Measurements from ENCODE around the gene TMEM45B.
"Not testable (repeated sequence)": the region's sequence is repeated elsewhere in the genome, so short reads cannot be mapped to it uniquely, and the experiment has no call there.

The TMEM45B gene

GRCh38 chr11:129815596-129816461, at the start of gene TMEM45B:
TMEM45B (plus strand) TSS chr11:129815848; CDS start chr11:129852483, 36,635 bp downstream.
- DNase-seq (ENCODE audit: low read depth in 3 of 3, low spot score in 1 of 3) = no peak

GRCh38 chr11:129766898-129767604, 48.6 kb upstream of the TMEM45B start:
- DNase-seq (ENCODE audit: low read depth in 3 of 3, low spot score in 1 of 3) = no peak

GRCh38 chr11:129767827-129768226, 47.8 kb upstream of the TMEM45B start:
- DNase-seq (ENCODE audit: low read depth in 3 of 3, low spot score in 1 of 3) = no peak

- DNase-seq (ENCODE audit: low read depth in 3 of 3, low spot score in 1 of 3) = no peak
Observed at GRCh38 chr11:129768356-129768755, 47.3 kb upstream of the TMEM45B start.

GRCh38 chr11:129769059-129769458, 46.6 kb upstream of the TMEM45B start:
- no peak for DNase-seq (ENCODE audit: low read depth in 3 of 3, low spot score in 1 of 3)

- no peak for DNase-seq (ENCODE audit: low read depth in 3 of 3, low spot score in 1 of 3)
Observed at GRCh38 chr11:129770993-129771392, 44.7 kb upstream of the TMEM45B start.

GRCh38 chr11:129771456-129771855, 44.2 kb upstream of the TMEM45B start:
- DNase-seq (ENCODE audit: low read depth in 3 of 3, low spot score in 1 of 3) = not testable (repeated sequence)

GRCh38 chr11:129778877-129779276, 36.8 kb upstream of the TMEM45B start:
- no peak for DNase-seq (ENCODE audit: low read depth in 3 of 3, low spot score in 1 of 3)

- DNase-seq (ENCODE audit: low read depth in 3 of 3, low spot score in 1 of 3) = no peak
Observed at GRCh38 chr11:129779342-129779741, 36.3 kb upstream of the TMEM45B start.

- no peak for DNase-seq (ENCODE audit: low read depth in 3 of 3, low spot score in 1 of 3)
Observed at GRCh38 chr11:129785383-129786111, 30.1 kb upstream of the TMEM45B start.

- DNase-seq (ENCODE audit: low read depth in 3 of 3, low spot score in 1 of 3) = not testable (repeated sequence)
Observed at GRCh38 chr11:129786112-129786416, 29.6 kb upstream of the TMEM45B start.

GRCh38 chr11:129787532-129788155, 28.0 kb upstream of the TMEM45B start:
- DNase-seq (ENCODE audit: low read depth in 3 of 3, low spot score in 1 of 3) = no peak

- DNase-seq (ENCODE audit: low read depth in 3 of 3, low spot score in 1 of 3) = no peak
Observed at GRCh38 chr11:129788278-129788677, 27.4 kb upstream of the TMEM45B start.

- no peak for DNase-seq (ENCODE audit: low read depth in 3 of 3, low spot score in 1 of 3)
Observed at GRCh38 chr11:129790106-129790505, 25.5 kb upstream of the TMEM45B start.

GRCh38 chr11:129791515-129791914, 24.1 kb upstream of the TMEM45B start:
- no peak for DNase-seq (ENCODE audit: low read depth in 3 of 3, low spot score in 1 of 3)

- DNase-seq (ENCODE audit: low read depth in 3 of 3, low spot score in 1 of 3) = no peak
Observed at GRCh38 chr11:129792663-129793062, 23.0 kb upstream of the TMEM45B start.

- DNase-seq (ENCODE audit: low read depth in 3 of 3, low spot score in 1 of 3) = no peak
Observed at GRCh38 chr11:129795089-129795488, 20.6 kb upstream of the TMEM45B start.

GRCh38 chr11:129798212-129798611, 17.4 kb upstream of the TMEM45B start:
- no peak for DNase-seq (ENCODE audit: low read depth in 3 of 3, low spot score in 1 of 3)

- DNase-seq (ENCODE audit: low read depth in 3 of 3, low spot score in 1 of 3) = not testable (repeated sequence)
Observed at GRCh38 chr11:129800162-129800561, 15.5 kb upstream of the TMEM45B start.

GRCh38 chr11:129800655-129801054, 15.0 kb upstream of the TMEM45B start:
- no peak for DNase-seq (ENCODE audit: low read depth in 3 of 3, low spot score in 1 of 3)

- no peak for DNase-seq (ENCODE audit: low read depth in 3 of 3, low spot score in 1 of 3)
Observed at GRCh38 chr11:129803533-129803932, 12.1 kb upstream of the TMEM45B start.
